ENCODE results near the gene TNS1.

TNS1 gene

DNA sequence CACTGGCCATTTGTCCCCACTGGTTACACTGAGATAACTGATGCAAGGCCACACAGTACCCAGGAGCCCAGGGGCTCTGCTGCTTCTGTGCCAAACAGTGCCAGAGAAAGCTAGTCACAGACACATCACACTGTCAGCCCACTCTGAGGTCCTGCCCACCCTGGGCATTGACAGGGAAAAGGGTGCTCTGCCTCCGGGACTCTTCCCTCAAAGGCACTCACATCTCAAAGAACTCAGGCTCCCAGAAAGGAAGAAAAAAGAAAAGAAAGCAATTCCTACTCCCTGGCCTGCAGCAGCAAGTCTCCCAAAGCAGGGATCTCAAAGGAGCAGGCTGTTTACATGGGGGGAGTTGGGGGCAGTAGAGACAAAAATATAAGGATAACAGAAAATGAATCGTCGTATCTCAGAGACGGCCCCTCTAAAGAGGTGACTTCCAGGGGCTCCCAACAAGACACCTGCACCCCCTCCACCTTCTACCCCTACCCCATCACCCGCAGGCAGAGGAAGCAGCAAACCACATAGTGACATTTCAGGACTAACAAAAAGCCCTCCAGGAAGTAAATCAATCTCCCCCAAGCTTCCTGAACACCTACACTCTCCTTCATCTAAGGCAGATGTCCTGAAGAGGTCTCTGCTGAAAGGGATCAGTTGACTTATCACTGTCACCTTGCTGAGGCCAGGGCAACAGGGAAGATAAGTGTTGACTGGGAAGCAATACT lies 247.6 kb downstream of the TNS1 start:
- no peak for DNase-seq

DNA sequence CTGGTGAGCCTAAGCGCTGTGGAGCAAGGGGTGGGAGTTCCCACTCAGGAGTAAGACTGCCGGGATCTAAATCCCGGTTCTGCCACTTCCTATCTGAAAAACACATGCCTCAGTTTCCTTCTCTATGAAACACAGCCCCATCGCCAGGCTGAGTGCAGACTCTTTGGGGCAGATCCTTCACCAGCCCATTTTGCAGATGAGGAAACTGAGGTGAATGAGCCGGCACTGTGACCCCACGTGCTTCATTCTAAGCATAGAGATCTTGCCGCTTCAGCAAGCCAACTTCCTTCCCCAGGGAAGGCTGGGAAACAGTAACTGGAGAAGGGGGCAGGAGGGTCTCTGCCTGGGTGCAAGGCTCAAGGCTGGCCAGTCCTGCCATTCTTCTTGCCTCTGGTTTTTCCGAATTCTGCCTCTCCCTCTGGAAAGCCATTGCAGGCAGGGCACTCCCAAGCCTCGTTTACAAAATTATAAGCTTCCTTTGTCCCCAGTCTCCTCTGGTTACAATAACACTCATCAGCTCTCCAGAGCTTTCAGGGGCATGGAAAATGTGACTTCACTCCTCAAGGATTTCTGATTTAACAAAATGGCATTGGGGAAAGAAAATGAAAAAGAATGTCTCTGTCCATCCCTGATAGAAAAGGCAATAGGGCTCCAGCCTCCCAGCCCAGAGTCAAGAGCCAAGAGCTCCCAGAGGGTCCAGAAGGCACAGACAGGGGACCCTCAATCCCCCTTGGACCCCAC lies 249.2 kb downstream of the TNS1 start:
- no peak for DNase-seq

DNA sequence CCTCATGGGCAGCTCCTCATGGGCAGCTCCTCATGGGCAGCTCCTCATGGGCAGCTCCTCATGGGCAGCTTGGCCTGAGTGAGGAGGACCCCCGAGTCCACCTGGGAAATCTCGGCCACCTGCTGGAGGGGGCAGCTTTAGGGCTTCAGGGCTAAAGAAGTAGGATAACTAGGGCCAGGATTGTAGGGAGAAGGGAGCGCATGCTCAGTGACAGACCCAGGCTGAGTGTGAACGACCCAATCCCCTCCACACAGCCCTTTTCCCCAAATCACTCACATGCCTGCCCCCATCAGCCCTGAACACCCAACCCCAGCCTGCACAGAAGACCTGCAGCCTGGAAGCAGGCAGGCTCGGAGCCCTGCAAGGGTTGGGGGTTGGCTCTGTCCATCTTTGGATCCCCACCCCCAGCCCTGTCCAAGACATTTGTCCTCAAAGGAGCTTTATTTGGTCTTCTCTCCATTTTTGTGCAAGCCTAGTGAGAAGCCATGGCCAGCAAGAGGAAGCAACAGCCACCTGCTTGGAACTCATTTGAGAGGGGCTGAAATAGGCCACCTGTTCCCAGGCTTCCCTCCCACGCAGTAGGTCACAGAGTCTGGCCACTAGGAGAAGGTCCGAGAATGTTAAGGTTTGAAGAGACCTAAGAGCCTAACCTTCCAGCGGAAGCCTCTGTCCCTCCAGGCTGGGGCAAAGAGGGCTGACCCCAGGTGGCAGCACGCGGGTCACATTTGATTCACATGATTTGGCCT lies 249.9 kb downstream of the TNS1 start:
- DNase-seq, result no peak

DNA sequence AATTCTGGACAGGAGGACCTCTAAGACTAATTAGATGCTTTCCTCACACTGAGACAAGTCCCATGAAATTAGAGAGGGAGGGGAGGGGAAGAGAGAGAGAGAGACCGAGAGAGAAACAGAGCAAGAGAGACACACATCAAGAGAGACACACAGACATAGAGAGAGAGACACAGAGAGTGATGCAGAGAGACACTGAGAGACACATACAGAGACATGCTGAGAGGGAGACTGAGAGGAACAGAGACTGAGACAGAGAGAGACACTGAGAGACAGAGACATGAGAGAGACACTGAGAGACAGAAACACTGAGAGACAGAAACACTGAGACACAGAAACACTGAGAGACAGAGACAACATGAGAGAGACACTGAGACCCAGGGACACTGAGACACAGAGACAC lies 250.8 kb downstream of the TNS1 start:
- no peak for DNase-seq

DNA sequence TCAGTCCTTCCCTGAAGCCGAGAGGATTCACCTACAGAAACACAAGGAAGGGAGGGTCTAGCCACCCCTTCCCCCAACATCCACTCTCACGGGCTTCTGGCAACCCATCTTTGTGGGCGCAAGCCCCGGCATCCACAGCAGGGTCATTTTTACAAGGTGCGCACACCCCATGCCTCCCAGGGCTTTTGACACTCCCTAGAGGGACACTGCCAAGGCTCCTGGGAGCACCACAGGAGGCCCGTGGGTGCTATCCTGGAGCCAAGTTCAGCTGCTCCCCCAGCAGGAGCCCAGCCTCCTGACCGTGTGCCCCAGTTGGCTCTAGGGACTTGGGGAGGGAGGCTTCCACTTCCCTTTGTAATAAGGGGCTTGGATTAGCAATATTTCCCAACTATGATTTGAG lies 251.6 kb downstream of the TNS1 start:
- no peak for DNase-seq

Measured in activated CD8-positive, alpha-beta memory T cell treated with anti-CD3 and anti-CD28 coated beads, Interleukin-2, amount 50 U/mL, for 48 hours (primary cell).